Mesothelial cell of epicardium (in vitro differentiated cells): ENCODE data around the gene ZNF804B. TPM values are rescaled to one million over a fixed set of nuclear protein-coding genes. Genes with fewer than 3 reads are reported as not detected.

Source experiments
- DNase-seq, 2 experiments: peaks; one replicate each; pipeline ENCODE4 v3.0.0; 2021; ENCODE audit warnings: low spot score in 2 of 2; ENCODE audit not compliant: unreplicated experiment in 2 of 2
- H3K27ac Mint-ChIP-seq: 2 replicates; pipeline ENCODE4 v1.8.0; 2021; ENCODE audit warnings: mixed read lengths
- H3K27me3 Mint-ChIP-seq: 2 replicates; pipeline ENCODE4 v1.8.0; 2021; ENCODE audit warnings: low read depth, mixed read lengths
- H3K36me3 Mint-ChIP-seq: 2 replicates; pipeline ENCODE4 v1.8.0; 2021; ENCODE audit warnings: mixed read lengths
- H3K4me1 Mint-ChIP-seq: 2 replicates; pipeline ENCODE4 v1.8.0; 2021; ENCODE audit warnings: mixed read lengths
- H3K4me3 Mint-ChIP-seq: 2 replicates; pipeline ENCODE4 v1.8.0; 2021; ENCODE audit warnings: mild to moderate bottlenecking, moderate library complexity, mixed read lengths
- H3K9me3 Mint-ChIP-seq: 2 replicates; pipeline ENCODE4 v1.8.0; 2021; ENCODE audit warnings: mixed read lengths
- CTCF ChIP-seq: fragments of 200-600 bp; sonication (generic); IDR thresholded peaks from one replicate; pipeline ENCODE4 v1.5.0; 2021; ENCODE audit warnings: antibody characterized with exemption; ENCODE audit not compliant: unreplicated experiment
- total RNA-seq: library from RNA; stranded (reverse); gene quantifications from 3 replicates; pipeline ENCODE4 v1.2.1, GENCODE V29; 2021

The ZNF804B gene
- total RNA-seq, 1 donor from 2014 or later: 0.47 TPM

- Mint-ChIP-seq H3K4me3 (no peak overlapping the region), H3K27me3 (no peaks in the 10 kb centered on the region), H3K4me1 (no peaks in the 10 kb centered on the region), H3K36me3 (no peaks in the 10 kb centered on the region), H3K9me3 (no peaks in the 10 kb centered on the region), H3K27ac (no peak overlapping the region)
- no peak for TF ChIP-seq CTCF
- no peak for DNase-seq
Measured at GRCh38 chr7:89308535-89308934, 549.0 kb downstream of the ZNF804B start.

- no peak for TF ChIP-seq CTCF
- H3K4me3 Mint-ChIP-seq: no peak overlapping the region
- no peak for DNase-seq
- H3K4me1 Mint-ChIP-seq: no peaks in the 10 kb centered on the region
- peaks cover 6% of the 10 kb centered on the region for H3K9me3 Mint-ChIP-seq
- no peak overlapping the region for H3K27ac Mint-ChIP-seq
- no peaks in the 10 kb centered on the region for H3K27me3 Mint-ChIP-seq
- no peaks in the 10 kb centered on the region for H3K36me3 Mint-ChIP-seq
Measured at GRCh38 chr7:89311886-89312285, 552.4 kb downstream of the ZNF804B start.

GRCh38 chr7:89312551-89312950 is 553.1 kb downstream of the ZNF804B start:
- Mint-ChIP-seq H3K27ac (no peak overlapping the region), H3K27me3 (no peaks in the 10 kb centered on the region), H3K4me1 (no peaks in the 10 kb centered on the region), H3K9me3 (peaks cover 6% of the 10 kb centered on the region), H3K36me3 (no peaks in the 10 kb centered on the region), H3K4me3 (no peak overlapping the region)
- DNase-seq: no peak
- no peak for TF ChIP-seq CTCF

- Mint-ChIP-seq H3K4me1 (no peaks in the 10 kb centered on the region), H3K36me3 (no peaks in the 10 kb centered on the region), H3K27ac (no peak overlapping the region), H3K9me3 (peaks cover 6% of the 10 kb centered on the region), H3K27me3 (no peaks in the 10 kb centered on the region), H3K4me3 (no peak overlapping the region)
- no peak for TF ChIP-seq CTCF
- DNase-seq: no peak
Measured at GRCh38 chr7:89316584-89317251, 557.2 kb downstream of the ZNF804B start.

- Mint-ChIP-seq H3K36me3 (no peaks in the 10 kb centered on the region), H3K4me1 (peaks cover 7% of the 10 kb centered on the region), H3K27ac (no peak overlapping the region), H3K4me3 (no peak overlapping the region), H3K9me3 (no peaks in the 10 kb centered on the region), H3K27me3 (peaks cover 35% of the 10 kb centered on the region)
- DNase-seq: no peak
- TF ChIP-seq CTCF: no peak
Measured at GRCh38 chr7:89332026-89332425, 572.5 kb downstream of the ZNF804B start.

- Mint-ChIP-seq H3K27ac (no peak overlapping the region), H3K9me3 (no peaks in the 10 kb centered on the region), H3K36me3 (no peaks in the 10 kb centered on the region), H3K27me3 (peaks cover 48% of the 10 kb centered on the region), H3K4me1 (peaks cover 7% of the 10 kb centered on the region), H3K4me3 (no peak overlapping the region)
- DNase-seq: no peak
- TF ChIP-seq CTCF: no peak
Measured at GRCh38 chr7:89334797-89335196, 575.3 kb downstream of the ZNF804B start.
